Breast epithelium (tissue), 3 donors: ENCODE results near the gene SCML1.

Experiments used
- CTCF ChIP-seq, 3 donors: fragments of 450-650 bp; IDR thresholded peaks; one replicate each; pipeline ENCODE4 v1.5.1; 2016 to 2017; ENCODE audit warnings: antibody characterized with exemption in 3 of 3, mild to moderate bottlenecking in 3 of 3, moderate library complexity in 3 of 3
- POLR2A ChIP-seq: fragments of 450-650 bp; IDR thresholded peaks from one replicate; pipeline ENCODE4 v1.6.1; 2016; ENCODE audit warnings: antibody characterized with exemption, mild to moderate bottlenecking, moderate library complexity
- POLR2AphosphoS5 ChIP-seq, 3 donors: sonication (generic); formaldehyde crosslinking; IDR thresholded peaks; one replicate each; pipeline ENCODE4 v1.6.1; 2017; ENCODE audit warnings: antibody characterized with exemption in 3 of 3

- TF ChIP-seq CTCF (IDR thresholded peaks at IDR 0.05) = no peak
- TF ChIP-seq POLR2A = no peak
- TF ChIP-seq POLR2AphosphoS5 (IDR thresholded peaks at IDR 0.05) = no peak
These were observed 30.4 kb downstream of the SCML1 start for GRCh38 chrX:17767734-17768133.
